HUES48 (cell line): Measurements from ENCODE around the gene LIPC.
"Not testable (repeated sequence)": the region's sequence is repeated elsewhere in the genome, so short reads cannot be mapped to it uniquely, and the experiment has no call there.

Experiments used
- H3K27ac ChIP-seq: one replicate; pipeline ENCODE4 v1.7.0; 2013; ENCODE audit warnings: low read depth, low read length, inconsistent platforms
- H3K27me3 ChIP-seq: 2 replicates; pipeline ENCODE4 v1.6.1; 2013; ENCODE audit warnings: mild to moderate bottlenecking, low read length; ENCODE audit not compliant: control insufficient read depth, insufficient read depth
- H3K36me3 ChIP-seq: 2 replicates; pipeline ENCODE4 v1.6.1; 2013; ENCODE audit warnings: low read length; ENCODE audit not compliant: control insufficient read depth, insufficient read depth
- H3K4me1 ChIP-seq: 2 replicates; pipeline ENCODE4 v1.6.1; 2013; ENCODE audit warnings: mild to moderate bottlenecking, low read length; ENCODE audit not compliant: control insufficient read depth, insufficient read depth
- H3K4me3 ChIP-seq: 2 replicates; pipeline ENCODE4 v1.5.1; 2013; ENCODE audit warnings: mild to moderate bottlenecking, low read depth, low read length
- H3K9ac ChIP-seq: 2 replicates; pipeline ENCODE4 v1.6.1; 2013; ENCODE audit warnings: mild to moderate bottlenecking, low read depth, low read length, moderate library complexity
- H3K9me3 ChIP-seq: 2 replicates; pipeline ENCODE4 v1.6.1; 2013; ENCODE audit warnings: low read length; ENCODE audit not compliant: control insufficient read depth, insufficient read depth

Gene LIPC

DNA sequence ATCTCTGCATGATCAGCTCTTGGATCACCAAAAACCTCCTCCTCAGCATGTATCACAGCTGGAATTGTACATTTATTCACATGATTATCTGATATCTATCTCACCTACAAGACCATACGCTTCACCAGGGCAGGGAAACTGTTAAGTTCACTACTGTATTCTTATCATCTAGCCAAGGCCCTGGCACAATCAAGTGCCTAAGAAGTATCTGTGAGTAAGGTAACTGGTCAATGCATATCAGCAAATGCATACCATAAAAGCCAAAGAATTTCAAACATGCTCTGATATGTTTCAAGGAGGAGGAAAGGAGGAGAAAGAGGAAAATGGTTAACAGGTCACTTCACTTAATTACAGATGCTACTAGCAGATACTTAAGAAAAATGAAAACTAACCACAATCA is 158.4 kb downstream of the LIPC start:
- Histone ChIP-seq H3K4me1 (no peaks in the 10 kb centered on the region), H3K9me3 (no peaks in the 10 kb centered on the region), H3K27ac (no peak overlapping the region), H3K4me3 (no peak overlapping the region), H3K36me3 (0 out of 2 replicates have a peak, but pooled peaks cover 5% of the 10 kb centered on the region), H3K27me3 (no peaks in the 10 kb centered on the region), H3K9ac (no peak overlapping the region)

DNA sequence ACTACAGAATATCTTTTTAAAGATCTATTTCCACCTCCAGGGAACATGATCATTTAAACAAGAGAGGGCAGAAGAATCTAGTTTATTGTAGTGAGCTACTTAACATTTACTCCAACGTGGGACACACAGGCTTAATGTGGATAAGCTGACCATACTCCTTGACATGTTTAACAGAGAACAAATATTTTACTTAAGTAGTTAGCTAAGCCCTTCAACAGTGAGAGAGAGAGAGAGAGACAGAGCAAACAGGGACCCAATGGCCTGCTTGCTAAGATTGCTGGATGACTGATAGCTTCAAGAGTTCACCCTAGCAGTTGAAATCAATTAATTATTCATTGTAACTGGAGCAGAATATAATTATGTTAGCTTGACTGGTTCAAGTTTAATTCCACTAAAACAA is 159.1 kb downstream of the LIPC start:
- no peak overlapping the region for H3K4me3 ChIP-seq
- no peak overlapping the region for H3K9ac ChIP-seq

GRCh38 chr15:58593870-58594269 is 162.1 kb downstream of the LIPC start:
- no peak overlapping the region for H3K27ac ChIP-seq
- H3K9me3 ChIP-seq: no peaks in the 10 kb centered on the region
- H3K9ac ChIP-seq: no peak overlapping the region
- H3K27me3 ChIP-seq: no peaks in the 10 kb centered on the region
- H3K36me3 ChIP-seq: peaks cover 21% of the 10 kb centered on the region
- peaks cover 8% of the 10 kb centered on the region; the same call in 1 of the 2 replicates for H3K4me1 ChIP-seq
- H3K4me3 ChIP-seq: no peak overlapping the region

More for the DNA sequence above, 159.1 kb downstream of the LIPC start:
- Histone ChIP-seq H3K27me3 (no peaks in the 10 kb centered on the region), H3K9me3 (no peaks in the 10 kb centered on the region), H3K27ac (no peak overlapping the region), H3K36me3 (0 out of 2 replicates have a peak, but pooled peaks cover 8% of the 10 kb centered on the region), H3K4me1 (no peaks in the 10 kb centered on the region)

- Histone ChIP-seq H3K9me3 (no peaks in the 10 kb centered on the region), H3K36me3 (peaks cover 21% of the 10 kb centered on the region), H3K27ac (no peak overlapping the region), H3K4me3 (no peak overlapping the region), H3K9ac (no peak overlapping the region), H3K27me3 (no peaks in the 10 kb centered on the region), H3K4me1 (peaks cover 8% of the 10 kb centered on the region; the same call in 1 of the 2 replicates)
Observed at GRCh38 chr15:58594898-58595297, 163.1 kb downstream of the LIPC start.

DNA sequence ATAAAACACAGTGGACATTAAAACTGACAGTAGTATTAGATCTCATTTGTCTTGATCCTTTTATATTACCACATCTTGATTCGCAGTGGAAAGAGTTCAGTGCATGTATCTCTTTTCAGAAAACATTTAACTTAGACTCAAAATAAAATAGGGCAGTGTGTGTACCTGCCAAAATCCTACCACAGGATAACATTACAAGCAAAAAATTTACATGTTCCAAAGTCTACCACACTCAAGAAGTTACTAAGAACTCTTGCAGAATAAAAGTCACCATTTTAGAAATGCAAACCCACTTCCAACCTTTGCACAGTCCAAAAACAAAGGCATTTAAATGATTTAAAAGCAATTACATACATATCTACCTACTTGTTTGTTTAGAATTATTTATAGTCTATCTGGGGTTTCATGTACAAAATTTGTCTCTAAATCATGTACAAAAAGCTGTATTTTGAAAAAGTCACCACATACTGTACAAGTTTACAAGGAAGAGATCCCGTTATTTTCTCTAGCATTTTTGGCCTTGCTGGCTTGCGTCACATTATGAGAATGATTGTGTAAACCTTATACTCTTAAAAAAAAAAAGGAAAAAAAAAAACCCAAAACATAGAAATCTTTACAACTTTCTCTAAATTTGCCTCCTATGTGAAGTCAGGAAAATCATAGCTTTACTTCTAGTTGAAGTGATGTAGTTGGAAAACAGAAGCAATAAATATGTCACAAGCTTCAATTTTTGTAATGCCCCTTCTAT is 163.9 kb downstream of the LIPC start:
- H3K4me1 ChIP-seq: peaks cover 8% of the 10 kb centered on the region; the same call in 1 of the 2 replicates
- peaks cover 21% of the 10 kb centered on the region for H3K36me3 ChIP-seq
- H3K27me3 ChIP-seq: no peaks in the 10 kb centered on the region

DNA sequence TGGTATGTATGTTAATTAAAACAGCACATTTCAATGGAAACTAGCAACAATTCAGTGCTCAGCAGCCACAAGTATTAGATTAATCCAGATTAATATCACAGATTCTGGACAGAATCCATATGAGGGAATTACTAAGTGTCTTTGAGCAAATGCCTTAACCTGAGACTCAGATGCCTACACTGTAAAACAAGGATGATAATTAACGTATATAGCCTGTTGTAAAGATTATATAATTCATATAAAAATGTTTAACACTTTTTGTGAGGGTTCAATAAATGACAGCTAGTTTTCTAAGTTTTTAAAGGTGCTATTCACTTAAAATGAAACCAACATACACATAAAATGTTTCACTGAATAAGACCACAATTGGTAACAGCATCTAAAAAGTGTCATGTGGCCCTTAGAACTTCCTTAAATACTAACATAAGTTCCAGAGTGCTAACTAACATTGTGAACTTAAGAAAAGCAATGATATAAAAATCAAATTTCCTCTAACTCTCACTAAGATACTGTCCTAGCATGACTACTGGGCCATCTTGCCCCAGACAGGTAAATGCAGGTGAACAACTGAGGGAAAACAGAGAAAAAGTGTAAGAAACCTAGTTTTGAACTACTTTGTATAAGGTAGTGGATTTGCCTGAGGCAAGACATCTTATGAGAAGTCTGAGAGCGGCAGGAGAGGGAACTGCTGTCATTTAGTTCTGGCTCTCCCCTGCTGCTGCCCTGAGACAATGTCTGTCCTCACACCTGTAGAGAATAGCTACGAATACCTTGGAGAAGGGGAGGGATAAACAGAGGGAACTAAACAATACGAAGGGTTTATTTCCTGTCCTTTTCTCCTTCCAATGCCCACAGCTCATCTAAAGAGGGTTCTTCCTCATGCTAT is 166.4 kb downstream of the LIPC start:
- Histone ChIP-seq H3K4me1 (peaks cover 8% of the 10 kb centered on the region; the same call in 1 of the 2 replicates), H3K9ac (no peak overlapping the region), H3K27ac (peak overlapping the region; percentile 48), H3K9me3 (no peaks in the 10 kb centered on the region), H3K4me3 (no peak overlapping the region), H3K27me3 (no peaks in the 10 kb centered on the region), H3K36me3 (peaks cover 24% of the 10 kb centered on the region)

More for the DNA sequence above, 163.9 kb downstream of the LIPC start:
- no peak overlapping the region for H3K27ac ChIP-seq
- H3K4me3 ChIP-seq: no peak overlapping the region
- H3K9ac ChIP-seq: no peak overlapping the region
- no peaks in the 10 kb centered on the region for H3K9me3 ChIP-seq

GRCh38 chr15:58598829-58599210 is 167.0 kb downstream of the LIPC start:
- Histone ChIP-seq H3K4me1 (peaks cover 8% of the 10 kb centered on the region; the same call in 1 of the 2 replicates), H3K36me3 (peaks cover 21% of the 10 kb centered on the region), H3K9ac (no peak overlapping the region), H3K4me3 (no peak overlapping the region), H3K27me3 (no peaks in the 10 kb centered on the region), H3K9me3 (no peaks in the 10 kb centered on the region), H3K27ac (peak overlapping the region; percentile 48)

GRCh38 chr15:58602823-58603222 is 171.0 kb downstream of the LIPC start:
- Histone ChIP-seq H3K27me3 (no peaks in the 10 kb centered on the region), H3K9ac (no peak overlapping the region), H3K27ac (no peak overlapping the region), H3K36me3 (peaks cover 3% of the 10 kb centered on the region; the same call in 1 of the 2 replicates), H3K4me3 (no peak overlapping the region), H3K4me1 (peaks cover 8% of the 10 kb centered on the region; the same call in 1 of the 2 replicates), H3K9me3 (no peaks in the 10 kb centered on the region)

DNA sequence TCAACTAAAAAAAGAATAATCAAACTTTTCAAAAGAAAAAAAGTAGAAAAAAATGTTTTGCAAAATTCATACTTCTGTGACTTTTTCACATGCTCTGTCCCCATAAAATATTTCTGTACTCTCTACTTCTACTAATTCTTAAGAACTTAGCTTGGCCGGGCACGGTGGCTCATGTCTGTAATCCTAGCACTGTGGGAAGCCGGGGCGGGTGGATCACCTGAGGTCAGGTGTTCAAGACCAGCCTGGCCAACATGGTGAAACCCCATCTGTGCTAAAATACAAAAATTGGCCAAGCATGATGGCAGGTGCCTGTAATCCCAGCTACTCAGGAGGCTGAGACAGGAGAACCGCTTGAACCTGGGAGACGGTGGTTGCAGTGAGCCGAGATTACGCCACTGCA is 172.1 kb downstream of the LIPC start:
- H3K4me3 ChIP-seq, H3K9me3 ChIP-seq, H3K9ac ChIP-seq, H3K27me3 ChIP-seq, H3K27ac ChIP-seq, H3K4me1 ChIP-seq, H3K36me3 ChIP-seq: not testable (repeated sequence)

DNA sequence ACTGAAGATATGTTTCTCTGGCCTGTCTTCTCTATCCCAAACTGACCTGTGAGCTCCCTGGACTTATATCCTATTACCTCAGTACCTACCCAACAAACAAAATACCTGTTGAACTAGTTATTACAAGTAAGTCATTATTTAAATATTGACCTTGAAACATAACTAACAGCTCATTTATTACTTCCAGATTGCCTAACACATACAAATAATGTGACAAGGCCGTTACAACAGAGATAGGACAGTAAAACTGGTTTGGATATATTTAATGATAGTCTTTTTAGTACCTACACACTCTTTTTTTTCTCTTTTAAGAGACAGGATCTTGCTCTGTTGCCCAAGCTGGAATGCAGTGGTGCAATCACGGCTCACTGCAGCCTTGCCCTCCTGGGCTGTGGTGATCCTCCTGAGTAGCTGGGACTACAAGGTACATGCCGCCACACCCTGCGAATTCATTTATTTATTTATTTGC is 172.7 kb downstream of the LIPC start:
- Histone ChIP-seq H3K27ac (no peak overlapping the region), H3K27me3 (no peaks in the 10 kb centered on the region), H3K9ac (no peak overlapping the region), H3K9me3 (no peaks in the 10 kb centered on the region), H3K4me1 (no peaks in the 10 kb centered on the region), H3K36me3 (peaks cover 6% of the 10 kb centered on the region; the same call in 1 of the 2 replicates), H3K4me3 (no peak overlapping the region)
